Karpas-422 (cell line): ENCODE measurements around the gene TOP3B. TPM values are rescaled to one million over a fixed set of nuclear protein-coding genes. Genes with fewer than 3 reads are reported as not detected.
"Not testable (repeated sequence)": the region's sequence is repeated elsewhere in the genome, so short reads cannot be mapped to it uniquely, and the experiment has no call there.

Source experiments
- DNase-seq: peaks from one replicate; pipeline ENCODE4 v3.0.0-alpha.2; 2015
- H2AFZ ChIP-seq: fragments of 200-600 bp; sonication (generic); 2 replicates; pipeline ENCODE4 v1.6.1; 2014; ENCODE audit warnings: antibody characterized with exemption, low read length, mixed read lengths
- H3K27ac ChIP-seq: fragments of 200-600 bp; sonication (generic); 2 replicates; pipeline ENCODE4 v1.5.1; 2014; ENCODE audit warnings: mild to moderate bottlenecking, low read length, moderate library complexity
- H3K27me3 ChIP-seq: fragments of 200-600 bp; sonication (generic); 2 replicates; pipeline ENCODE4 v1.6.1; 2014; ENCODE audit warnings: low read length, mixed read lengths
- H3K36me3 ChIP-seq: fragments of 200-600 bp; sonication (generic); 2 replicates; pipeline ENCODE4 v1.6.1; 2014; ENCODE audit warnings: low read length, mixed read lengths; ENCODE audit not compliant: insufficient read depth
- H3K4me1 ChIP-seq: fragments of 200-600 bp; sonication (generic); 2 replicates; pipeline ENCODE4 v1.6.1; 2014; ENCODE audit warnings: mild to moderate bottlenecking, low read length, mixed read lengths
- H3K4me2 ChIP-seq: fragments of 200-600 bp; sonication (generic); 2 replicates; pipeline ENCODE4 v1.6.1; 2014; ENCODE audit warnings: low read length, low read depth, mild to moderate bottlenecking; ENCODE audit not compliant: poor library complexity, severe bottlenecking
- H3K4me3 ChIP-seq: fragments of 200-600 bp; sonication (generic); 2 replicates; pipeline ENCODE4 v1.5.1; 2014; ENCODE audit warnings: mild to moderate bottlenecking, antibody characterized with exemption, low read length, mixed read lengths
- H3K79me2 ChIP-seq: fragments of 200-600 bp; sonication (generic); 2 replicates; pipeline ENCODE4 v1.6.1; 2014; ENCODE audit warnings: mild to moderate bottlenecking, low read length, mixed read lengths
- H3K9ac ChIP-seq: fragments of 200-600 bp; sonication (generic); 2 replicates; pipeline ENCODE4 v1.6.0; 2014; ENCODE audit warnings: low read length
- H3K9me2 ChIP-seq: fragments of 200-600 bp; sonication (generic), shearing (Covaris generic); replicated peaks from 2 replicates; pipeline ENCODE4 v1.6.0; 2014; ENCODE audit warnings: mild to moderate bottlenecking, low read length, moderate library complexity; ENCODE audit not compliant: insufficient read depth
- H3K9me3 ChIP-seq: fragments of 300-700, 200-600 bp; sonication (generic); 2 replicates; pipeline ENCODE4 v1.6.1; 2014; ENCODE audit warnings: low read length, mixed read lengths
- H4K20me1 ChIP-seq: fragments of 200-600 bp; sonication (generic); 2 replicates; pipeline ENCODE4 v1.6.1; 2014; ENCODE audit warnings: mild to moderate bottlenecking, antibody characterized with exemption, low read length, low read depth; ENCODE audit not compliant: insufficient read depth
- total RNA-seq: library from RNA; depleted of rRNA; stranded (reverse); fragments of >200 nt; shearing (Covaris generic); gene quantifications from 2 replicates; pipeline ENCODE4 v1.2.3, GENCODE V29; 2014; ENCODE audit warnings: low replicate concordance; rRNA removed

TOP3B gene
- total RNA-seq, 1 experiment from 2014 or later, result 38.1 TPM

DNA sequence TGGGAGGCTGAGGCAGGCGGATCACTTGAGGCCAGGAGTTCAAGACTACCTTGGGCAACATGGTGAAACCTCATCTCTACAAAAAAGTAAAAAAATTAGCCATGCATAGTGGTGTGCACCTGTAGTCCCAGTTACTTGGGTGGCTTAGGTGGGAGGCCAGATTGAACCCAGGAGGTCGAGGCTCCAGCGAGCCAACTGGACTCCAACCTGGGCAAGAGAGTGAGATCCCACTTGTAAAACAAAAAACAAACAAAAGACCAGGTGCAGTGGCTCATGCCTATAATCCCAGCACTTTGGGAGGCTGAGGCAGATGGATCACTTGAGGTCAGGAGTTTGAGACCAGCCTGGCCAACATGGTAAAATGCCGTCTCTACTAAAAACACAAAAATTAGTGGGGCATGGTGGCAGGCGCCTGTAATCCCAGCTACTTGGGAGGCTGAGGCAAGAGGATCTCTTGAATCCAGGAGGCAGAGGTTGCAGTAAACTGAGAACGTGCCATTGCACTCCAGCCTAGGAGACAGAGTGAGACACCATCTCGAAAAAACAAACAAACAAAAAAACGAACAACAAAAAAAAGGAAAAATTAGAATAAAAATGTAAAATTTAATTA is 68.4 kb downstream of the TOP3B start:
- not testable (repeated sequence) for H2AFZ ChIP-seq, H3K4me2 ChIP-seq, H3K9me2 ChIP-seq, DNase-seq, H3K36me3 ChIP-seq, H3K79me2 ChIP-seq, H3K9me3 ChIP-seq, H3K4me1 ChIP-seq, H3K4me3 ChIP-seq, H4K20me1 ChIP-seq, H3K27me3 ChIP-seq, H3K9ac ChIP-seq, H3K27ac ChIP-seq

DNA sequence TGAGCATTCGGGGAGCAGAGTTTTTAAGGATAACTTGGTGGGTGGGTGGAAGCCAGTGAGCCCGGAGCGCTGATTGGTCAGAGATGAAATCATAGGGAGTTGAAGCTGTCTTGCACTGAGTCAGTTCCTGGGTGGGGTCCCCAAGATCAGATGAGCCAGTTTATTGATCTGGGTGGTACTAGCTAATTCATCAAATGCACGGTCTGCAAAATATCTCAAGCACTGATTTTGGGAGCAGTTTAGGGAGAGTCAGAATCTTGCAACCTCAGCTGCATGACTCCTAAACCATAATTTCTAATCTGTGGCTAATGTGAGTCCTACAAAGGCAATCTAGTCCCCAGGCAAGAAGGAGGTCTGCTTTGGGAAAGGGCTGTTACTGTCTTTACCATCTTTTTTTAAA is 72.2 kb downstream of the TOP3B start:
- H3K9me3 ChIP-seq, H3K36me3 ChIP-seq, DNase-seq, H3K4me3 ChIP-seq, H3K9ac ChIP-seq, H3K27me3 ChIP-seq, H3K79me2 ChIP-seq, H3K4me1 ChIP-seq, H3K27ac ChIP-seq, H3K4me2 ChIP-seq, H2AFZ ChIP-seq, H3K9me2 ChIP-seq, H4K20me1 ChIP-seq: not testable (repeated sequence)

DNA sequence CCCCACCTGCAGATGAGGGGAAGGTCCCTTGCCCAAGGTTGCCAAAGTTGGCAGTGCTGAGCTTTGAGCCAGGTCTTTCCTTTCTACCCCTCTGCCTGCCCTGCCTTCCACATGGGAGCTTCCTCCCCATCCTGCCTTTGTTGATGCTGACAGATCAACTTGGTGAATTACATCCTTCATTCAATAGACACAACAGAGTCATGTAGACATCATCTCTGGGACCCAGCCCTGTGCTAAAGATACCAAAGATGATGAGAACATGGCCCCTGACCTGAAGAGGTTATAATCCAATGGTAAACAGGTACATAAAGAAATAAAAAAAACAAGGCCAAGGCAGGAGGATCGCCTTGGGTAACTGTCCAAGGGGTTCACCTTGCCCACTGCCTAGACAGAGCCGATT is 72.7 kb downstream of the TOP3B start:
- Histone ChIP-seq H3K9me3 (no peaks in the 10 kb centered on the region), H3K27me3 (no peaks in the 10 kb centered on the region), H3K4me2 (no peak overlapping the region), H3K9ac (no peak overlapping the region), H3K4me3 (no peak overlapping the region), H3K27ac (no peak overlapping the region), H3K4me1 (0 out of 2 replicates have a peak, but pooled peaks cover 3% of the 10 kb centered on the region), H3K79me2 (no peaks in the 10 kb centered on the region), H3K9me2 (no peaks in the 10 kb centered on the region), H3K36me3 (no peaks in the 10 kb centered on the region), H2AFZ (no peak overlapping the region), H4K20me1 (no peaks in the 10 kb centered on the region)
- no peak for DNase-seq

DNA sequence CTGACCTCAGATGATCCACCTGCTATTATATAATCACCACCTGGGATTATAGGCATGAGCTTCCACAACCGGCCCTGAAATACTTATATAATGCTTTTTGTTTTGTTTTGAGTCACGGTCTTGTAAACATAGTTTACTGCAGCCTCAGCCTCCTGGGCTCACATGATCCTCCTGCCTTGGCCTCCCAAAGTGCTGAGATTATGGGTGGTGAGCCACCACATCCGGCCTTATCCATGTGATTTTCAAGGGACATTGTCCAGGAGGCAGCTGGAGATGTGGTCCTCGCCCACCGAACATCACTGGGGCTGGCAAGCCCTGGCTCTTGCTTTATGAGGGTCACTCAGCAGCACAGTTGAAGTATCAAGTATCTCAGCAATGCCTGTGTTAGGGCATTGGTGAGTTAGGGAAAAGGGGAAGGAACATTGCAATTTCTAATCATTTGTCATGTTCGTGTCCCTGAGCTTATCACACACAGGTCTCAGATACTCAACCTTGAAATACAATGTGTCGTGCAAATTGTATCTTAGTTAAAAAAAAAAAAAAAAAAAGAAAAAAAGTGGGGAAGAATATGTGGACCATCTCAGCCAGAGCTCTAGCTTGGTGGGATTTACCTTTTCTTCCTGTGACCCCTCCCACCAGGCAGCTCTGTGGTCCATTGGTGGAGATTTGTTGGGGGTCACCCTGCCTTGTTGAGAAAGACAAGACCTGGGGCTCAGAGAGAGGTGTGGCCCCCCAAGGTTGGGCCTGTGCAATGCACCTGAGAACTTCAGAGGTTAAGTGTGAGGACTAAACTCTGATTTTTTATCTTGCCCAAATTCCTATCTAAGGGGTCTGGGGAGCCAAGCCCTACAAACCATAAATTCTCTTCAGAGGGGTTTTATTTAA is 74.7 kb downstream of the TOP3B start:
- H4K20me1 ChIP-seq, result no peaks in the 10 kb centered on the region
- no peaks in the 10 kb centered on the region for H3K79me2 ChIP-seq
- H3K9ac ChIP-seq, result no peak overlapping the region
- no peaks in the 10 kb centered on the region for H3K36me3 ChIP-seq
- no peaks in the 10 kb centered on the region for H3K9me3 ChIP-seq
- H3K27me3 ChIP-seq, result no peaks in the 10 kb centered on the region
- DNase-seq, result no peak
- no peaks in the 10 kb centered on the region for H3K9me2 ChIP-seq
- H3K27ac ChIP-seq, result no peak overlapping the region
- H3K4me1 ChIP-seq, result 0 out of 2 replicates have a peak, but pooled peaks cover 3% of the 10 kb centered on the region
- H3K4me2 ChIP-seq, result no peak overlapping the region
- no peak overlapping the region for H2AFZ ChIP-seq
- no peak overlapping the region for H3K4me3 ChIP-seq

Other genes starting within 250 kb of the TOP3B start
- 1.6 and 1.8 TPM in 2 replicates for gene YPEL1, start 247.0 kb downstream of the TOP3B start, total RNA-seq
- gene MAPK1, start 115.1 kb downstream of the TOP3B start, total RNA-seq, result 38.9 and 53.6 TPM in 2 replicates
- 21.1 and 47.8 TPM in 2 replicates for gene PPM1F, start 29.9 kb downstream of the TOP3B start, total RNA-seq